ENCODE results near the gene CLCN5.

Gene CLCN5

GRCh38 chrX:49922291-49923241 is at the start of gene CLCN5:
Gene CLCN5, plus strand, starts transcription at chrX:49922596. Its CDS starts 2,703 bp downstream, at chrX:49925299.
- DNase-seq = peak; percentile 35 to 83

- DNase-seq = no peak
These were observed 45.6 kb upstream of the CLCN5 start for GRCh38 chrX:49876750-49877149.

GRCh38 chrX:49877397-49878101 is 44.8 kb upstream of the CLCN5 start:
- DNase-seq = no peak

GRCh38 chrX:49878128-49878833 is 44.1 kb upstream of the CLCN5 start:
- no peak for DNase-seq

GRCh38 chrX:49878834-49879655 is 43.4 kb upstream of the CLCN5 start, which contains the start of gene USP27X:
Gene USP27X, plus strand, starts transcription at chrX:49879484. Its CDS starts 824 bp downstream, at chrX:49880308.
- DNase-seq = peak in 1 of 2 experiments; percentile 41

- DNase-seq = no peak
These were observed 42.6 kb upstream of the CLCN5 start for GRCh38 chrX:49879656-49880277.

GRCh38 chrX:49880668-49881067 is 41.7 kb upstream of the CLCN5 start:
- no peak for DNase-seq

GRCh38 chrX:49884290-49884862 is 38.0 kb upstream of the CLCN5 start:
- peak; percentile 11 to 19 for DNase-seq

- DNase-seq = no peak
These were observed 29.9 kb upstream of the CLCN5 start for GRCh38 chrX:49892542-49892941.

- no peak for DNase-seq
These were observed 25.4 kb upstream of the CLCN5 start for GRCh38 chrX:49896951-49897350.

GRCh38 chrX:49901048-49901447 is 21.3 kb upstream of the CLCN5 start:
- peak in 1 of 2 experiments; percentile 1 for DNase-seq

GRCh38 chrX:49910344-49910743 is 12.1 kb upstream of the CLCN5 start:
- peak in 1 of 2 experiments; percentile 2 for DNase-seq

- no peak for DNase-seq
These were observed 10.3 kb upstream of the CLCN5 start for GRCh38 chrX:49912086-49912485.

GRCh38 chrX:49912861-49913260 is 9.5 kb upstream of the CLCN5 start:
- DNase-seq = no peak

GRCh38 chrX:49915361-49916222 is 6.8 kb upstream of the CLCN5 start:
- peak in 1 of 2 experiments; percentile 8 for DNase-seq

- DNase-seq = no peak
These were observed 2.8 kb upstream of the CLCN5 start for GRCh38 chrX:49919617-49920016.

GRCh38 chrX:49921109-49921508 is 1.3 kb upstream of the CLCN5 start:
- DNase-seq = no peak

- no peak for DNase-seq
These were observed 2.8 kb downstream of the CLCN5 start for GRCh38 chrX:49925176-49925575.

- DNase-seq = no peak
These were observed 7.6 kb downstream of the CLCN5 start for GRCh38 chrX:49930039-49930438.

GRCh38 chrX:49932791-49933190 is 10.4 kb downstream of the CLCN5 start:
- DNase-seq = no peak
